ENCODE measurements around the gene CRBN. TPM values are rescaled to one million over a fixed set of nuclear protein-coding genes. Genes with fewer than 3 reads are reported as not detected.

CRBN gene
- polyA plus RNA-seq, 6 donors from 2014 or later, result 89.9 to 132 (median 116) TPM

DNA sequence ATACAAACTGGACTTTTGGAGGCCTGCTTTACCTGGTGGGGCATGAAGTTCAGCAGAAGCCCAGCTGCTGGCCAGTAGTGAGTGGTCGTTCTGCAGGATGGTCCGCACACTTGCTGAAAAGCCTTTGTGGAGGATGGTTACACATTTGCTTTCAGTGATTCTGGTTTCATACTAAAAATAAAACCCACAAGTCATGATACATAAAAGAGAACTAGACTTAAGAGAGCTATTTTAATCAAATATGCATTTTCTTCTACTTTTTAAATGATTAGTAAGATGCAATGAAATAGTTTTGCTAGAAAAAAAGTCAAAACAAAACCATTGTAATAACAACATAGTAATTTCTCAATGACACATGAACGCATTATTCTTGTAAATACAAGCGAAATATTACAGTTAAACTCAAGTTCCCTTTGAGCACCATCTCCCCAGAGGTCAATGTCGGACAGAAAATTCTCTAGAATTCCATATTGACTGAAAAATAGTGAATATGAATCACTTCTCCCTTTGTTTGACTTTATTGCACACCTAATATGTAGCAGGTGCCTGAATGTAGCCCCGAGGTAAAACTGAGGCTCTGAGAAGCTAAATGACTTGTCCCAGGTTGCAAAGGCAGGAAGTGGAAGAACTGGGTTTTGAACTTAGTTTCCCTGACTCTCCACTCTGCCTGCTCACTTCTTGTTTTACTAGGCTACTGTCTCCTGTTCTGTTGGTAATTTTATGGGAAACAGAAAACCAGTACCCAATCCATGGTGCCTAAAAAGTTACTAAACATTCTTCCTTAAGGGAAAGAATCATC, 77.6 kb downstream of the CRBN start:
- no peak for DNase-seq
- H3K4me1 Mint-ChIP-seq, result peaks cover 11 to 14% (median 11%) of the 10 kb centered on the region in 3 donors
- H3K36me3 Mint-ChIP-seq, result no peaks in the 10 kb centered on the region
- H3K9me3 Mint-ChIP-seq, result no peaks in the 10 kb centered on the region
- H3K4me3 Mint-ChIP-seq, result no peak overlapping the region
- ATAC-seq (ENCODE audit: low read depth in 2 of 2), result no peak
- H3K27me3 Mint-ChIP-seq, result peaks cover 4 to 10% (median 6%) of the 10 kb centered on the region in 3 donors
- no peak overlapping the region for H3K27ac Mint-ChIP-seq

Other genes with a start within 250 kb of the CRBN start
- under 1 TPM in 2 of 6 donors, not detected in 4; 0.05 to 0.49 TPM for gene IL5RA, start 69.3 kb downstream of the CRBN start, polyA plus RNA-seq (ENCODE audit: low read depth in 6 of 6)
- gene TRNT1, start 52.8 kb downstream of the CRBN start, polyA plus RNA-seq (ENCODE audit: low read depth in 6 of 6), result 10 to 100 TPM; 15.6 to 29.8 (median 24.3) TPM

Measured in naive B cell (primary cell).